GM12878 (cell line): ENCODE measurements around the gene LIN28B.

Experiments used
- CREM ChIP-seq: IDR thresholded peaks from 2 replicates; pipeline ENCODE4 v1.6.1; 2014; ENCODE audit warnings: antibody characterized with exemption, low read depth
- EGR1 ChIP-seq, 2 experiments: IDR thresholded peaks; 1 replicate in 1 of 2; 2 replicates in 1 of 2; pipeline ENCODE4 v1.6.1; 2011 to 2012; ENCODE audit warnings: low read depth in 2 of 2, low read length in 2 of 2, borderline replicate concordance in 1 of 2, mild to moderate bottlenecking in 1 of 2, moderate library complexity in 1 of 2
- EP300 ChIP-seq, 2 experiments: fragments of 150-350 bp in 1 of 2; IDR thresholded peaks; 2 replicates each; pipeline ENCODE4 v1.6.1; 2011 to 2012; ENCODE audit warnings: low read depth in 2 of 2, low read length in 2 of 2, borderline replicate concordance in 1 of 2, improper control_type of control experiment in 1 of 2, inconsistent platforms in 1 of 2; ENCODE audit not compliant: control insufficient read depth in 1 of 2
- IKZF1 ChIP-seq: fragments of 450-650 bp; conservative IDR thresholded peaks from 2 replicates; pipeline ENCODE4 v1.6.1; 2017; ENCODE audit warnings: antibody characterized with exemption, mild to moderate bottlenecking
- NFIC ChIP-seq: IDR thresholded peaks from 2 replicates; pipeline ENCODE4 v1.6.1; 2012; ENCODE audit warnings: low read depth, mild to moderate bottlenecking, inconsistent platforms, low read length, moderate library complexity
- NRF1 ChIP-seq: conservative IDR thresholded peaks from 2 replicates; pipeline ENCODE4 v1.6.1; 2011; ENCODE audit warnings: mild to moderate bottlenecking, low read depth, low read length, improper control_type of control experiment
- POLR2A ChIP-seq: IDR thresholded peaks from 2 replicates; pipeline ENCODE4 v1.6.1; 2011; ENCODE audit warnings: low read depth, mild to moderate bottlenecking, low read length
- TAF1 ChIP-seq: IDR thresholded peaks from 2 replicates; pipeline ENCODE4 v1.6.1; 2011; ENCODE audit warnings: mild to moderate bottlenecking, low read depth, low read length, borderline replicate concordance
- ZZZ3 ChIP-seq: IDR thresholded peaks from 2 replicates; pipeline ENCODE4 v1.6.1; 2011; ENCODE audit warnings: low read depth; ENCODE audit not compliant: control insufficient read depth, insufficient read length
- TF ChIP-seq, protein P1 (sequence below), 3 experiments: IDR thresholded peaks in 2 of 3; conservative IDR thresholded peaks in 1 of 3; 2 replicates each; pipeline ENCODE4 v1.5.1; 2011; ENCODE audit warnings: low read depth in 3 of 3, low read length in 3 of 3, mild to moderate bottlenecking in 3 of 3, control low read depth in 2 of 3, moderate library complexity in 2 of 3, inconsistent platforms in 1 of 3, mixed read lengths in 1 of 3; ENCODE audit not compliant: control insufficient read depth in 2 of 3, insufficient read depth in 1 of 3; ENCODE audit errors: extremely low read depth in 1 of 3
- TF ChIP-seq, protein P2 (sequence below): IDR thresholded peaks from 2 replicates; pipeline ENCODE4 v1.6.1; 2011; ENCODE audit warnings: borderline replicate concordance, low read depth, mild to moderate bottlenecking, moderate library complexity, mixed read lengths, low read length; ENCODE audit not compliant: insufficient read depth; ENCODE audit errors: extremely low read length
- TF ChIP-seq, protein P3 (sequence below): fragments of 450-650 bp; IDR thresholded peaks from 2 replicates; pipeline ENCODE4 v1.6.1; 2017; ENCODE audit warnings: antibody characterized with exemption, mild to moderate bottlenecking, moderate library complexity

DNA sequence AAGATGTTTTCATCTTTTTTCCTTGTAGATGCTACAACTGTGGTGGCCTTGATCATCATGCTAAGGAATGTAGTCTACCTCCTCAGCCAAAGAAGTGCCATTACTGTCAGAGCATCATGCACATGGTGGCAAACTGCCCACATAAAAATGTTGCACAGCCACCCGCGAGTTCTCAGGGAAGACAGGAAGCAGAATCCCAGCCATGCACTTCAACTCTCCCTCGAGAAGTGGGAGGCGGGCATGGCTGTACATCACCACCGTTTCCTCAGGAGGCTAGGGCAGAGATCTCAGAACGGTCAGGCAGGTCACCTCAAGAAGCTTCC, 121.4 kb downstream of the LIN28B start:
- no peak for TF ChIP-seq ZZZ3
- TF ChIP-seq POLR2A: no peak
- TF ChIP-seq, protein P1, sequence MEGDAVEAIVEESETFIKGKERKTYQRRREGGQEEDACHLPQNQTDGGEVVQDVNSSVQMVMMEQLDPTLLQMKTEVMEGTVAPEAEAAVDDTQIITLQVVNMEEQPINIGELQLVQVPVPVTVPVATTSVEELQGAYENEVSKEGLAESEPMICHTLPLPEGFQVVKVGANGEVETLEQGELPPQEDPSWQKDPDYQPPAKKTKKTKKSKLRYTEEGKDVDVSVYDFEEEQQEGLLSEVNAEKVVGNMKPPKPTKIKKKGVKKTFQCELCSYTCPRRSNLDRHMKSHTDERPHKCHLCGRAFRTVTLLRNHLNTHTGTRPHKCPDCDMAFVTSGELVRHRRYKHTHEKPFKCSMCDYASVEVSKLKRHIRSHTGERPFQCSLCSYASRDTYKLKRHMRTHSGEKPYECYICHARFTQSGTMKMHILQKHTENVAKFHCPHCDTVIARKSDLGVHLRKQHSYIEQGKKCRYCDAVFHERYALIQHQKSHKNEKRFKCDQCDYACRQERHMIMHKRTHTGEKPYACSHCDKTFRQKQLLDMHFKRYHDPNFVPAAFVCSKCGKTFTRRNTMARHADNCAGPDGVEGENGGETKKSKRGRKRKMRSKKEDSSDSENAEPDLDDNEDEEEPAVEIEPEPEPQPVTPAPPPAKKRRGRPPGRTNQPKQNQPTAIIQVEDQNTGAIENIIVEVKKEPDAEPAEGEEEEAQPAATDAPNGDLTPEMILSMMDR (IDR thresholded peaks at IDR 0.05 in 2 of 3, conservative IDR thresholded peaks at IDR 0.05 in 1 of 3; ENCODE audit: control insufficient read depth in 2 of 3, extremely low read depth in 1 of 3, insufficient read depth in 1 of 3, low read depth in 3 of 3, low read length in 3 of 3): no peak
- no peak for TF ChIP-seq EP300 (IDR thresholded peaks at IDR 0.05; ENCODE audit: borderline replicate concordance in 1 of 2, control insufficient read depth in 1 of 2, low read depth in 2 of 2, low read length in 2 of 2)
- TF ChIP-seq NRF1: no peak
- TF ChIP-seq IKZF1: no peak
- TF ChIP-seq EGR1 (IDR thresholded peaks at IDR 0.05; ENCODE audit: borderline replicate concordance in 1 of 2, low read depth in 2 of 2, low read length in 2 of 2): no peak
- TF ChIP-seq TAF1: no peak
- TF ChIP-seq, protein P2, sequence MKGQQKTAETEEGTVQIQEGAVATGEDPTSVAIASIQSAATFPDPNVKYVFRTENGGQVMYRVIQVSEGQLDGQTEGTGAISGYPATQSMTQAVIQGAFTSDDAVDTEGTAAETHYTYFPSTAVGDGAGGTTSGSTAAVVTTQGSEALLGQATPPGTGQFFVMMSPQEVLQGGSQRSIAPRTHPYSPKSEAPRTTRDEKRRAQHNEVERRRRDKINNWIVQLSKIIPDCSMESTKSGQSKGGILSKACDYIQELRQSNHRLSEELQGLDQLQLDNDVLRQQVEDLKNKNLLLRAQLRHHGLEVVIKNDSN: no peak
- no peak for TF ChIP-seq NFIC
- no peak for TF ChIP-seq CREM
- TF ChIP-seq, protein P3, sequence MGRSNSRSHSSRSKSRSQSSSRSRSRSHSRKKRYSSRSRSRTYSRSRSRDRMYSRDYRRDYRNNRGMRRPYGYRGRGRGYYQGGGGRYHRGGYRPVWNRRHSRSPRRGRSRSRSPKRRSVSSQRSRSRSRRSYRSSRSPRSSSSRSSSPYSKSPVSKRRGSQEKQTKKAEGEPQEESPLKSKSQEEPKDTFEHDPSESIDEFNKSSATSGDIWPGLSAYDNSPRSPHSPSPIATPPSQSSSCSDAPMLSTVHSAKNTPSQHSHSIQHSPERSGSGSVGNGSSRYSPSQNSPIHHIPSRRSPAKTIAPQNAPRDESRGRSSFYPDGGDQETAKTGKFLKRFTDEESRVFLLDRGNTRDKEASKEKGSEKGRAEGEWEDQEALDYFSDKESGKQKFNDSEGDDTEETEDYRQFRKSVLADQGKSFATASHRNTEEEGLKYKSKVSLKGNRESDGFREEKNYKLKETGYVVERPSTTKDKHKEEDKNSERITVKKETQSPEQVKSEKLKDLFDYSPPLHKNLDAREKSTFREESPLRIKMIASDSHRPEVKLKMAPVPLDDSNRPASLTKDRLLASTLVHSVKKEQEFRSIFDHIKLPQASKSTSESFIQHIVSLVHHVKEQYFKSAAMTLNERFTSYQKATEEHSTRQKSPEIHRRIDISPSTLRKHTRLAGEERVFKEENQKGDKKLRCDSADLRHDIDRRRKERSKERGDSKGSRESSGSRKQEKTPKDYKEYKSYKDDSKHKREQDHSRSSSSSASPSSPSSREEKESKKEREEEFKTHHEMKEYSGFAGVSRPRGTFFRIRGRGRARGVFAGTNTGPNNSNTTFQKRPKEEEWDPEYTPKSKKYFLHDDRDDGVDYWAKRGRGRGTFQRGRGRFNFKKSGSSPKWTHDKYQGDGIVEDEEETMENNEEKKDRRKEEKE: no peak
